HFF-Myc (cell line): ENCODE data around the gene YPEL1.

ENCODE experiments used
- DNase-seq: peaks from one replicate; pipeline ENCODE4 v3.0.0-alpha.2; 2011; ENCODE audit warnings: low read depth; ENCODE audit errors: extremely low read depth
- H3K4me3 ChIP-seq: replicated peaks from 2 replicates; pipeline ENCODE4 v1.5.1; 2011; ENCODE audit warnings: low read depth, mild to moderate bottlenecking, control low read depth, low read length
- TF ChIP-seq, protein P1 (sequence below): IDR thresholded peaks from 2 replicates; pipeline ENCODE4 v1.5.1; 2012; ENCODE audit warnings: mild to moderate bottlenecking, low read depth, low read length, control low read depth; ENCODE audit errors: missing control alignments

YPEL1 gene

DNA sequence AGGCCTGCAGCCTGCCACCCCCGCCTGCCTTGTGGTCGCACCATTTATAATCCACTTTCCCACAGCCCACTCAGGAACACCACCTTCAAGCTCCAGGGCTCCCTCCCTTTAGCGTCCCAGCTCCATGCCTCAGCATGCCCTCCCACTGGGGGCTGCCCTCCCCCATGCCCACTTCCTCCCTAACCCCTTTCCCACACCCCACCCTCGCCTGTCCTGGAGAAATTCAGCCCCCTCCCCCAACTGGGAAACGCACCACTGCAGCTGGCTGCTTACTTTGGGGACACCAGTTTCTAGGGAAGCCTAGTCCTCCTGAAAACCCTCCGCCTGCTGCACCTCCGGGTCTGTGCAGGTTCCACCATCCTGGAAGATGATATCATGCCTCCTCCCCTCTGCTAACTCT is 3.4 kb upstream of the YPEL1 start:
- TF ChIP-seq, protein P1, sequence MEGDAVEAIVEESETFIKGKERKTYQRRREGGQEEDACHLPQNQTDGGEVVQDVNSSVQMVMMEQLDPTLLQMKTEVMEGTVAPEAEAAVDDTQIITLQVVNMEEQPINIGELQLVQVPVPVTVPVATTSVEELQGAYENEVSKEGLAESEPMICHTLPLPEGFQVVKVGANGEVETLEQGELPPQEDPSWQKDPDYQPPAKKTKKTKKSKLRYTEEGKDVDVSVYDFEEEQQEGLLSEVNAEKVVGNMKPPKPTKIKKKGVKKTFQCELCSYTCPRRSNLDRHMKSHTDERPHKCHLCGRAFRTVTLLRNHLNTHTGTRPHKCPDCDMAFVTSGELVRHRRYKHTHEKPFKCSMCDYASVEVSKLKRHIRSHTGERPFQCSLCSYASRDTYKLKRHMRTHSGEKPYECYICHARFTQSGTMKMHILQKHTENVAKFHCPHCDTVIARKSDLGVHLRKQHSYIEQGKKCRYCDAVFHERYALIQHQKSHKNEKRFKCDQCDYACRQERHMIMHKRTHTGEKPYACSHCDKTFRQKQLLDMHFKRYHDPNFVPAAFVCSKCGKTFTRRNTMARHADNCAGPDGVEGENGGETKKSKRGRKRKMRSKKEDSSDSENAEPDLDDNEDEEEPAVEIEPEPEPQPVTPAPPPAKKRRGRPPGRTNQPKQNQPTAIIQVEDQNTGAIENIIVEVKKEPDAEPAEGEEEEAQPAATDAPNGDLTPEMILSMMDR = no peak
- no peak overlapping the region for H3K4me3 ChIP-seq
- no peak for DNase-seq

DNA sequence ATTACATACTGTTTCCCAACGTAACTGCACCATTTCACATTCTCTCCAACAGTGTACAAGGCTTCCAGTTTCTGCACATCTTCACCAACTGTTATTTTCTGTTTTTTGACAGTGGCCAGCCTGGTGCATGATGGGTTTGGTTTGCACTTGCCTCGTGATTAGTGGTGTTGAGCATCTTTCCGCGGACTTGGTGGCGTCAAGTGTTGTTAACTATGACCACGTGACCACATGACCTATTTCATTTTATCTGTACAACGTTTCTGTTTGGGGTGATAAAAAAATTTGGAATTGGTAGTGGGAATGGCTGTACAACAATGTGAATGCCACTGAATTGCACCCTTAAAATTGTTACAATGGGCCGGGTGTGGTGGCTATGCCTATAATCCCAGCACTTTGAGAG is 2.5 kb upstream of the YPEL1 start:
- TF ChIP-seq, protein P1 = no peak
- no peak overlapping the region for H3K4me3 ChIP-seq
- no peak for DNase-seq

DNA sequence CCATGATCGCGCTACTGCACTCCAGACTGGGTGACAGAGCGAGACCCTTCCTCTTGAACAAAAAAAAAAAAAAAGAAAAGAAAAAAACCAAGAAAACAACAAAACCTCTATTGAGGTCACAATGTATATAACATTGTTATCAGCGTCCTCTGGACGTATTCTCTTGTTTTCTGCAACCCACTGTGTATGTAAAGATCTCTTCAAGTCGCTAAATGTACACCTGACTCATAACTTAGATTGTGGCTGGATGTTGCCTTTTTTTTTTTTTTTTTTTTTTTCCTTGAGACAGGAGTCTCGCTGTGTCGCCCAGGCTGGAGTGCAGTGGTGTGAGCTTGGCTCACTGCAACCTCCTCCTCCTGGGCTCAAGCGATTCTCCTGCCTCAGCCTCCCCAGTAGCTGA is 1.4 kb upstream of the YPEL1 start:
- H3K4me3 ChIP-seq = no peak overlapping the region
- no peak for DNase-seq
- TF ChIP-seq, protein P1 = no peak

DNA sequence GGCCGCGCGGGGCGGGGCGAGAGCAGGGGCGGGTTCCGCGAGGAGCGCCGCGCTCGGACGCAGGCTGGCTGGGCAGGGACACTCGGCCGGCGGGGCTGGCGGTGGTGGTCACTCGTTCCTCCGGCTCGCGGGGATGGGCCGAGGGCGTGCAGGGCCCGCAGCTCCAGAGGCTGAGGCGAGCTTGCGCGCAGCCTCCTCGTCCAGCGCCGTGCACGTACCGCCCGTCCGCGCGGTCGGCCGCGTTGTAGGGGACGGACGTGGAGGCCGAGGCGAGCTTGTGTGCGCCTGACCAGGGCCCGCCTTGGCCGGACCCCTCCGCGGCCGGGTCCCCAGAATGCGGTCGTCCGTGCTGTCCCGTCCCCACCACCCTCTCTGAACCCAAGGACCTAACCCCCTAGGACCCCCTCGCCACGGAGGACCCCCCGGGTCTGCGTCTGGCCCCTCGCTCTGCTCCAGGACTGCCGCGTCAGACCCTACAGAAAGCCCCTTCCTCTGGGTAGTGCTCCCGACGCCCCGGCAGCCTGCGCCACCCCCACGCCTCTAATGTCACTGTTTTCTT is 569 bp upstream of the YPEL1 start:
- DNase-seq = no peak
- peak overlapping the region; percentile 30 for H3K4me3 ChIP-seq
- TF ChIP-seq, protein P1 = no peak

DNA sequence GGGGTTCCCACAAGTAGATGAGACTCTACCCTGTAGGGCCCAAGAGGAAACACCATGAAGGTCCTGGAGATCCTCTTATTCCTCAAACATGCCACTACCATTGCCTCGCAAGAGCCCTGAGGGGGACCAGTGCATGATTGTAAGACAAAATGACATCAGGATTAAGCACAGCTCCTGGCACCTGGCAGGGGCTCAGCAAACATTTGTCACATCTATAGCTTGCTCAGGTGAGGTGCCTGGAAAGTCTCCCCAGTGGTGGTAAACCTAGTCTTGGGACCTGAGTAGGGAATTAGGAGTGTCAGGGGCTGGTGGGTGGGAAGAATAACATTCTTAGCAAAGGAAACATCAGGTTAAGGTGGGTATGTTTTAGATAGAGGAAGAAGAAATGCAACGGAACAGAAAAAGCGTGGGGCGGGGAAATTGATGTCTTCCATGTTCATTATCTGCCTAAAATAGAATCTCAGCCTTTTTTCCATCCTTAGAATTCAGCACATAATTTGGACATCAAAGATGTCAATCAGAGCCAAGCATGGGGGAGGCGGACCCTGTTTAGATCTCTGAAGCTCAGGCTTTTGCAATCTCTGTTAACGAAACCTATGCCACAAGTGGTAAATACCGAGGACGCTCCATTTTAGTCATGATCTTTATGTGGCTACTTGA is 924 bp downstream of the YPEL1 start:
- no peak for DNase-seq
- TF ChIP-seq, protein P1 = no peak
- peak overlapping the region; percentile 42 for H3K4me3 ChIP-seq

DNA sequence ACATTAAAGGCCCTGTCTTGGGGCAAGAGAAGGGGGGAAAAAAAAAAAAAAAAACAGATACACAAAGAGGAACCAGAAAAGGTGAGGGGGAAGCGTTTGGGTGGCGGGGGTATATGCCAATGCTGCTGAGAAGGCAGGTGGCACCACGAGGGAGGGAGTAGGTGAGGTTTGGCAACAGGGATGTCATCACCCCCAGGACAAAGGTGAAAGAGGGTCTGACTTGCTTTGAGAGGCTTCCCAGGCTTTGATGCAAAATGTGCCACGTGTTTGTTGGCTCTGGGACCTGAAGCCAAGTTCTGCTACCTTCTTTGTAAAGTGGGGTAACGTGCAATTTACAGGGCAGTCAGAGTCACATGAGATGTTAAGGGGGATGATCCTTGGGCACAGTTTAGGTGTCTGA is 4.1 kb downstream of the YPEL1 start:
- no peak for DNase-seq
- TF ChIP-seq, protein P1 = no peak
- H3K4me3 ChIP-seq = no peak overlapping the region
